Neutrophil (primary cell): Measurements from ENCODE around the gene ZNF783.

Experiments
- H3K27ac ChIP-seq: fragments of 200-600 bp; sonication (generic); 2 replicates; pipeline ENCODE4 v1.5.1; 2016; ENCODE audit warnings: mild to moderate bottlenecking, moderate library complexity
- H3K27me3 ChIP-seq: fragments of 200-600 bp; sonication (generic); 2 replicates; pipeline ENCODE4 v1.6.0; 2016; ENCODE audit warnings: mild to moderate bottlenecking
- H3K36me3 ChIP-seq: fragments of 200-600 bp; sonication (generic); 2 replicates; pipeline ENCODE4 v1.5.1; 2017
- H3K4me1 ChIP-seq, 2 experiments: fragments of 200-600 bp in 1 of 2; sonication (generic) in 1 of 2; 1 replicate in 1 of 2; 2 replicates in 1 of 2; pipeline versions ENCODE4 v1.5.1 to v1.6.1; 2013 to 2016; ENCODE audit warnings: low read depth in 1 of 2, low read length in 1 of 2, mild to moderate bottlenecking in 1 of 2, moderate library complexity in 1 of 2; ENCODE audit not compliant: control insufficient read depth in 1 of 2, insufficient read depth in 1 of 2
- H3K4me3 ChIP-seq, 2 experiments: fragments of 200-600 bp in 1 of 2; sonication (generic) in 1 of 2; 1 replicate in 1 of 2; 2 replicates in 1 of 2; pipeline ENCODE4 v1.5.1; 2013 to 2016; ENCODE audit warnings: low read depth in 1 of 2, low read length in 1 of 2, mild to moderate bottlenecking in 1 of 2, moderate library complexity in 1 of 2
- H3K9me3 ChIP-seq: fragments of 200-600 bp; sonication (generic); 2 replicates; pipeline ENCODE4 v1.5.1; 2016
- TF ChIP-seq, protein P1 (sequence below): fragments of 200-600 bp; sonication (generic); IDR thresholded peaks from 2 replicates; pipeline ENCODE4 v1.5.1; 2016; ENCODE audit warnings: antibody characterized with exemption

Gene ZNF783

DNA sequence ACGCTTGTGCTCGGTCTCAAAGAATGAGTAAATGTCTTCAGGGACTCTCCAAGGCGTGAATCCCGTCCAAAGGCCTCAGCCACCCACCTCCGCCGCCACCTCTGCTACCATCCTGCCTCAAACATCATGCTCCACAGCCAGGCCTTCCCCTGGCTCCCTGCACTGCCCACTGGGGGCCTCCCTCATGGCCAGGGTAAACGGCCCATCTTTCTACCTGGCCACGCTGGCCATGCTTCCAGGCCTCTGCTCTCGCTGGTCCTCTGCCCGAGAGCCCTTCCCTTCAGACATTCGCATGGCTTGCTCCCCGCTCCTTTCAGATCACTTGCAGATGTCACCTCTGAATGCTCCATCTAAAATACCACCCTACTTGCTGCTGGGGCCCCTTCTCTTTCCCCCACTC, 40.2 kb downstream of the ZNF783 start:
- Histone ChIP-seq H3K27ac (no peak overlapping the region), H3K27me3 (no peaks in the 10 kb centered on the region), H3K9me3 (no peaks in the 10 kb centered on the region), H3K36me3 (no peaks in the 10 kb centered on the region), H3K4me3 (no peak overlapping the region), H3K4me1 (no peaks in the 10 kb centered on the region)
- TF ChIP-seq, protein P1, sequence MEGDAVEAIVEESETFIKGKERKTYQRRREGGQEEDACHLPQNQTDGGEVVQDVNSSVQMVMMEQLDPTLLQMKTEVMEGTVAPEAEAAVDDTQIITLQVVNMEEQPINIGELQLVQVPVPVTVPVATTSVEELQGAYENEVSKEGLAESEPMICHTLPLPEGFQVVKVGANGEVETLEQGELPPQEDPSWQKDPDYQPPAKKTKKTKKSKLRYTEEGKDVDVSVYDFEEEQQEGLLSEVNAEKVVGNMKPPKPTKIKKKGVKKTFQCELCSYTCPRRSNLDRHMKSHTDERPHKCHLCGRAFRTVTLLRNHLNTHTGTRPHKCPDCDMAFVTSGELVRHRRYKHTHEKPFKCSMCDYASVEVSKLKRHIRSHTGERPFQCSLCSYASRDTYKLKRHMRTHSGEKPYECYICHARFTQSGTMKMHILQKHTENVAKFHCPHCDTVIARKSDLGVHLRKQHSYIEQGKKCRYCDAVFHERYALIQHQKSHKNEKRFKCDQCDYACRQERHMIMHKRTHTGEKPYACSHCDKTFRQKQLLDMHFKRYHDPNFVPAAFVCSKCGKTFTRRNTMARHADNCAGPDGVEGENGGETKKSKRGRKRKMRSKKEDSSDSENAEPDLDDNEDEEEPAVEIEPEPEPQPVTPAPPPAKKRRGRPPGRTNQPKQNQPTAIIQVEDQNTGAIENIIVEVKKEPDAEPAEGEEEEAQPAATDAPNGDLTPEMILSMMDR: no peak

DNA sequence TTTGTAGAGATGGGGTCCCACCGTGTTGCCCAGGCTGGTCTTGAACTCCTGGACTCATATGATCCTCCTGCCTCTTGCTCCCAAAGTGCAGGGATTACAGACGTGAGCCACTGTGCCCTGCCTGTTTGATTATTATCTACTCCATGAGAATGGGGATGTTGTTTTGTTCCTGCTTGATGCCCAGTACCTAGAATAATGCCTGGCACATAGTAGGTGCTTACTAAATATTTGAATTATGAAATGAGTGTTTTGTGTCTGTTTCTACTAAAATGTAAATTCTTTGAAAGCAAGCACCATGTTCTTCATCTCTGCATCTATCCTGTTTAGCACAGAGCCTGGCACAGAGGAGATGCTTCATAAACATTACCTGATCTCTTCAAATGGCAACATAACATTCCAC, 40.9 kb downstream of the ZNF783 start:
- H3K4me1 ChIP-seq: no peaks in the 10 kb centered on the region
- no peaks in the 10 kb centered on the region for H3K36me3 ChIP-seq
- H3K9me3 ChIP-seq: no peaks in the 10 kb centered on the region
- no peak overlapping the region for H3K27ac ChIP-seq
- no peaks in the 10 kb centered on the region for H3K27me3 ChIP-seq
- H3K4me3 ChIP-seq: no peak overlapping the region
- TF ChIP-seq, protein P1: no peak

DNA sequence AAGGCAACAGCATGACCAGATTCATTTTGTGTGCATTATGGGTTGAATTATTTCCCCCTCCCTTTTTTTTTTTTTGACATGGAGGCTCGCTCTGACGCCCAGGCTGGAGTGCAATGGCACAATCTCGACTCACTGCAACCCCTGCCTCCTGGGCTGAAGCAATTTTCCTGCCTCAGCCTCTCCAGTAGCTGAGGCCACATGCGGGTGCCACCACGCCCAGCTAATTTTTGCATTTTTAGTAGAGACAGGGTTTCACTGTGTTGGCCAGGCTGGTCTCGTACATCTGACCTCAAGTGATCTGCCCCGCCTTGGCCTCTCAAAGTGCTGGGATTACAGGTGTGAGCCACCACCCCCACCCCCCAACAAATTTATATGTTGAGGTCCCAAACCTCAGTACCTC, 42.0 kb downstream of the ZNF783 start:
- no peaks in the 10 kb centered on the region for H3K36me3 ChIP-seq
- no peaks in the 10 kb centered on the region for H3K27me3 ChIP-seq
- H3K4me3 ChIP-seq: no peak overlapping the region
- TF ChIP-seq, protein P1: no peak
- H3K27ac ChIP-seq: no peak overlapping the region
- H3K4me1 ChIP-seq: no peaks in the 10 kb centered on the region
- H3K9me3 ChIP-seq: no peaks in the 10 kb centered on the region

DNA sequence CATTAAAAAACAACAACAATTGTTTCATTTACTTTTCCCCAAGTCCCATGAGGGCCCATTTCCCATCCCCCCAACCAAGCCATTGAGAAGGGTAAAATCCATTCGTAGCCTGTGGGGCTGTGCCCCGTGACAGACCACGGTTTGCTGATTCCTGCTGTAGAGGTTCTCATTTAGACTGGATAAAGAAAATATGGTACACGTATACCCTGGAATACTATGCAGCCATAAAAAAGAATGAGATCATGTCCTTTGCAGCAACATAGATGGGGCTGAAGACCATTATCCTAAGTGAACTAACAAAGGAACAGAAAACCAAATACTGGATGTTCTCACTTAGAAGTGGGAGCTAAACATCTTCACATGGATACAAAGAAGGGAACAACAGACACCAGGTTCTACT, 44.9 kb downstream of the ZNF783 start:
- no peaks in the 10 kb centered on the region for H3K9me3 ChIP-seq
- H3K4me1 ChIP-seq: no peaks in the 10 kb centered on the region
- TF ChIP-seq, protein P1: no peak
- H3K27me3 ChIP-seq: no peaks in the 10 kb centered on the region
- H3K27ac ChIP-seq: no peak overlapping the region
- no peaks in the 10 kb centered on the region for H3K36me3 ChIP-seq
- H3K4me3 ChIP-seq: no peak overlapping the region

DNA sequence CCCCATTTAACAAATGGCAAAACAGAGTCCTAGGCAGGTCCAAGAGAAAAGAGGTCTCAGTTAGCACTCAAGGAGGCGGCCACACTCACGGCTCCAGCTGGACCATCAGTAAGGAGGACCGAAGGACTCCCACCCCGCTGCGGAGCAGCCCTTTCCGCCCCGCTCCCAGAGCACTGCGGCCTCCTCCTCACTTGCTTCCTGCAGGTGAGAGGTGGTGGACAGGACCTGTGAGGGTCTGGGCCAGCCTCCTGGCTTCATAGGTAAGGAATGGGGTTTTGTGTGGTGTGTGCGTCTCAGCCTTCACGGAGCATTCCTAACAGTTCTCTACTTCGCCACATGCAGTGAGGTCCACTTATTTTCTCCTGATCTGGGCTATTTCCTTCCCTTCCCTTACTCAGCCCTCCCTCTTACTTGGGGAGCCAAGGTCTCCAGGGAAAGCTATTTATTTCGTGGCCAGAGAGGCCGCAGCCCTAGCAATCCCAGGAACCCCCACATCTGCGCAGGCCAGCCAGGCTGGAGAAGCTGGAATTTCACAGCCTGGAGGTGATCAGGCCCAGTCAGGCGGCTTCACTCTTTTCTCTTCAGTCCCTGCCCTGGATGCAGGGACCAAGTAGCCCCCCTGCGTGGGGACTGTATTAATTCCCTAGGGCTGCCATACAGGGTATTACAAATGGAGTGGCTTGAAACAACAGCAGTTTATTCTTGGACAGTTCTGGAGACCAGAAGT, 45.9 kb downstream of the ZNF783 start:
- TF ChIP-seq, protein P1: no peak
- Histone ChIP-seq H3K4me1 (no peaks in the 10 kb centered on the region), H3K9me3 (no peaks in the 10 kb centered on the region), H3K36me3 (no peaks in the 10 kb centered on the region), H3K4me3 (no peak overlapping the region), H3K27me3 (no peaks in the 10 kb centered on the region), H3K27ac (no peak overlapping the region)
